ENCODE measurements around the gene OR6K2.

Gene OR6K2

DNA sequence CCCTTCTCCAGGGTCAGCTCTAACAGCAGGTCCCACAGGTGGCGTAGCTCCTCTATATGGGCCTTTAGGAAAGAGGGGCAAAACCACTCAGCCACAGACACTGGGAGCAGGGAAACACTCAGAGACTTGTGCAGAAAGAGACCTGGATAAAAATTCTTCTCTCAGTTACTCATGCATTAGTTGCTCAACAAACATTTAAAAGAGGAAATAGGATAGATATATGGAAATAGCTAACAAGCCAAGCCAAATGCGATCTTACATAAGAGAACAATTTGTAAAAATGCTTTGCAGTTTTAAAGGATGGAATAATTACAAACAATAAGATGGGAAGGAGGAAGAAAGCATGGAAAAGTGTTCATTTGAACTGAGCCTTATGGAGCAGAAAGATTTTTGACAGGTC is 18.8 kb downstream of the OR6K2 start:
- DNase-seq: no peak

DNA sequence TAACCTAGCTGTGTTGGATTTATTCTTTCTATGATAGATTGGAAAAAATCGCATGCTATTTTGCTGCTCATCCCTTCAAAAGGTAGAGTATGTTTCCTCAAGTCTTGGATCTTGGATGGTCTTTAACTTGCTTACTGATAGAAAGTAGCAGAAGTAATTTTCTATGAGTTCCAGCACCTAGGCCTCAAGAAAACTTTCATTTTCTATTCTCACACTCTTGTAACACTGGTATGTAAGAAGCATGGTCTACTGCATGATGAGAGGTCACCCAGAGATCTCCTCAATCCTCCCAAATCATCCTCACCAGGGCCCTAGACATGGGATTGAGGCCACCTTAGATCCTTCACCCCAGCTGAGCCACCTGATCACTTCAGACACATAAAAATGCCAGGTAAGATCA is 21.2 kb downstream of the OR6K2 start:
- DNase-seq: no peak

DNA sequence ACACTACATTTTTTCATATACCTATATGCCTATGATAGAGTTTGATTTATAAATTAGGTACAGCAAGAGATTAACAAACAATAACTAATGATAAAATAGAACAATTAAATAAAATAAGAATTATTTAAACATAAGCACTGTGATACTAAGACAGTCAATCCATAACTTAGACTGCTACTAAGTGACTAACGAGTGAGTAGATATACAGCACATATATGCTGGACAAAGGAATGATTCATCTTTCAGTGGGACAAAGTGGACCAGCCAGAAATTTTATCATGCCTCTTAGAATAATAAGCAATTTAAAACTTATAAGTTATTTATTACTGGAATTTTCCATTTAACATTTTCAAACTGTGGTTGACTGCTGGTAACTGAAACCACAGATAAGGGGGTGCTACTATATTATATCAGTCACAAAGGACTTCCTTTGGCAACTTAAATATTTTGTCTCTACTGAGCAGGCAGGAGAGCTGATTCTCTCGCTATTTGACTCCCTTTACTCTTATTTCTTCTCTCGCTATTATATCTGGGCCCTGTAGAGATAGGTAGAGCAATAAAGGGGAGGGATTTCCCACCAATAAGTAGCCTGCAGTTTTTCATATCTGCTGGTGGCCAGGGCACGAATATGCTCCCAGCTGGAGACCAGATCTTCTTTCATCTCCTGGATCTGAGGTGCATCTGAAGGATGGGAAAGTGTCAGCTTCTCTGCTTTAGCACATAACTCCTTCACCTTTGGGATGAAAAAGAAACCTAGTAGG is 24.7 kb downstream of the OR6K2 start:
- DNase-seq: no peak

DNA sequence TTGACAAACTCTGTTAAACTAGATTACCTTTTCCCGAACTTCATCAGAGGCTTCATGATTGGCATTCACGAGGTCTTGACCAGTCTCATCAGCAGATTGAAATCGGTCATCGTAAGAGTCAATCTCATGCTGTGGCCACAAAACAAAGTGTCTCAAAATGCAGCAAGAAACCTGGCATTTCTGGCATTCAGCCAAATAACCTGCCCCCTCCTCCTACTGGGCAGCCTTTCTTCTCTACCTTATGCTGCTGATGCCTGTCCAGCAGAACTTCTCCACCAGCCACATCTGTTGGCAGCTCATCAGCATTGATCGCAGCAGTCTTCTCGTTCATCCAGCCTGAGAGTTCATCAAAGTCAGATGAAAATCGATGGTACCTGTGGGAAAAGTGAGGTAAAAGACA is 26.1 kb downstream of the OR6K2 start:
- DNase-seq: no peak

DNA sequence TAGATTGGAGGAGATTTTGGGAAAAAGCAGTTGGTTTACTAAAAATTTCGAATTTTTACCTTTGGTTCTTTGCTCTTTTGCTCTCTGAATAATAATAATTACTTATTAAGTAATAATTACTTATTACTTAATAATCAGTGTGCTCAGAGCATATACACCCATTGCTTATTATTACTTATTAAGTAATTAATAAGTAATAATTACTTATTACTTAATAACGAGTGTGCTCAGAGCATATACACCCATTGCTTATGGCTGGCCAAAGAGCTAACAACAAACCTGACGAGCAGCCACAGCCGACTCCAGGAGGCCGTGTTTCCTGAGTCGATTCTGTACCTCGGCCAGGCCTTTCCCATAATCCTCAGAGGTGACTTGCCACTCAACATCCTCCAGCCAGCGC is 34.4 kb downstream of the OR6K2 start:
- DNase-seq: no peak

DNA sequence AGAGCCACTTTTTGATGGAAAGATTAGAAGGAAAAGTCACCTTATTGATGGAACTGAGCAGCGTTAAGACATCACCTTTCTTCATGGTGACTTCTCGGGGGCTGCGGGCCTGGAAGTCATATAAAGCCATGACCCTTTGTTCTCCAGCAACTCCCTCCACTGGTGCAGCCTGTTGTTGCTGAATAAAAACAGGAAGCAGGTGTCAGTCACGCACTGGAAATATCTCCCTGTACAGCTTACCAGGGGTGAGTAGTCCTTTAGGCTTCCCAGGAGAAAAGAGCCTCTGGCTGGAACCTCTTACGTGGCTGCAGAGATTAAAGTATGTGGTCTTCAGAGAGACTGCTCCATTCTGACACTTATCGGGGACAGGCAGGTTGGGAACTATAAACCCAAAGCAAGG is 45.9 kb downstream of the OR6K2 start:
- no peak for DNase-seq

DNA sequence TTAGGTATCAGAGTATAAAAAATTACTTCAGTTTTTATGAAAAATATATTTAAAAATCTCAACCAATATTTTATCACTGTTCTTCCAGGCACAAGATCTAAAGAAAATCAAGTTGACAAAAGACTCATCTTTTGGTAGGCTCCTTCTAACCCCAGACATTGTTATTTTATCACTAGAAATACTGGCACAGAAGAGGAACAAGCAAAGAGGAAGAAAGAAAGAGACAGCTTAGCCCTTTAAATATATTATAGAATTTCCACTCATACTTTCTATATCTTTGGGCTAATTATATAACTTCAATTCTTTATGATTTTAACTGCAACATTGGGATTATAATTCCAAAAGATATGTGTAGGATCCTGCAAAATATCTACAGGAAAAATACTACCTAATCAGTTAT is 46.4 kb downstream of the OR6K2 start:
- DNase-seq: no peak

DNA sequence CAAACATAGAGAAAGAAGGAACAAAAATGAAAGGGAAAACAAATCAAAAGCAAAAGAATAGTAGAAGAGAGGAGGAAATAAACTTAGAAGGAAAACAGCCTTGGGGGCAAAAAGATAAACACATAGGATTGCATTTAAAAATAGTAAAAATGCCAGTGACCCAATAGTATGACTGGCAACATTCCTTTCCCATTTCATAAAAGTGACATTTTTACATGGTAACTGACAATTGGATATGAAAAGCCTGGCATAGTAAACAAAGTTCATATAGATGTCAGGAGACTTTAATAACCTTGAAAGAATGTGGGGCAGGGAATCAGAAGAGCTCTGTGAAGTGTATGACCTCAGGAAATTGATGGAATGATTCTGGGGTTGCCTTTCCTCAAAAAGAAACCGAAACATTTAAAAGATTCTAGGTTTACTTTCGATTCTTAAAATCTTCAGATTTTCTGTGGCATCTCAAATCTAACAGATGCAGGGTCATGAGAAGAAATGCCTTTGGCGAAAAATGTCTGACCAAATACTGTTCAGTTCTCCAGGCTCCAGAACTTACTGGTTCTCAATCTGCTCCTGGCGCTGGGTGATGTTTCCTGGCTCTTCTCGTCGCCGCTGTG is 47.6 kb downstream of the OR6K2 start:
- DNase-seq: no peak

Measured in activated CD4-positive, CD25-positive, alpha-beta regulatory T cell treated with anti-CD3 and anti-CD28 coated beads, Interleukin-2, amount 50 U/mL, for 72 hours (primary cell).